Activated CD8-positive, alpha-beta memory T cell treated with anti-CD3 and anti-CD28 coated beads, Interleukin-2, amount 50 U/mL, for 24 hours (primary cell): ENCODE measurements around the gene DNAI4.

Experiments
- DNase-seq: peaks from one replicate; pipeline ENCODE4 v3.0.0-alpha.2; 2020; ENCODE audit errors: extremely low read depth

The DNAI4 gene

GRCh38 chr1:66764994-66765578 lies 159.6 kb downstream of the DNAI4 start:
- DNase-seq, result peak; percentile 9
